ELR (cell line): ENCODE results near the gene NOP53.
"Not testable (repeated sequence)": the region's sequence is repeated elsewhere in the genome, so short reads cannot be mapped to it uniquely, and the experiment has no call there.

Source experiments
- DNase-seq: peaks from one replicate; pipeline ENCODE4 v3.0.0-alpha.2; 2015; ENCODE audit warnings: low read depth

The NOP53 gene

GRCh38 chr19:47755065-47755761 is 9.9 kb downstream of the NOP53 start:
- no peak for DNase-seq

GRCh38 chr19:47755762-47756626 is 10.6 kb downstream of the NOP53 start:
- DNase-seq = no peak

- DNase-seq = no peak
Measured at GRCh38 chr19:47756627-47756929, 11.2 kb downstream of the NOP53 start.

GRCh38 chr19:47756953-47757608 is 11.7 kb downstream of the NOP53 start:
- DNase-seq = no peak

- no peak for DNase-seq
Measured at GRCh38 chr19:47757617-47758442, 12.5 kb downstream of the NOP53 start.

- no peak for DNase-seq
Measured at GRCh38 chr19:47758443-47758804, 13.1 kb downstream of the NOP53 start.

GRCh38 chr19:47760632-47760999 is 15.3 kb downstream of the NOP53 start:
- no peak for DNase-seq

- DNase-seq = no peak
Measured at GRCh38 chr19:47761566-47761965, 16.2 kb downstream of the NOP53 start.

- DNase-seq = no peak
Measured at GRCh38 chr19:47762151-47762550, 16.8 kb downstream of the NOP53 start.

- no peak for DNase-seq
Measured at GRCh38 chr19:47762615-47763308, 17.4 kb downstream of the NOP53 start.

GRCh38 chr19:47764705-47765104 is 19.4 kb downstream of the NOP53 start:
- not testable (repeated sequence) for DNase-seq

- peak; percentile 64 for DNase-seq
Measured at GRCh38 chr19:47765523-47766358, 20.4 kb downstream of the NOP53 start.

- no peak for DNase-seq
Measured at GRCh38 chr19:47766359-47766620, 20.9 kb downstream of the NOP53 start.

GRCh38 chr19:47766670-47767069 is 21.3 kb downstream of the NOP53 start:
- DNase-seq = no peak

- DNase-seq = no peak
Measured at GRCh38 chr19:47767349-47767748, 22.0 kb downstream of the NOP53 start.

- DNase-seq = no peak
Measured at GRCh38 chr19:47768604-47769003, 23.3 kb downstream of the NOP53 start.

- no peak for DNase-seq
Measured at GRCh38 chr19:47769534-47769933, 24.2 kb downstream of the NOP53 start.

GRCh38 chr19:47771291-47771690 is 25.9 kb downstream of the NOP53 start:
- DNase-seq = not testable (repeated sequence)

- no peak for DNase-seq
Measured at GRCh38 chr19:47776568-47776967, 31.2 kb downstream of the NOP53 start.

- not testable (repeated sequence) for DNase-seq
Measured at GRCh38 chr19:47777245-47778048, 32.1 kb downstream of the NOP53 start.
